Esophagus muscularis mucosa (tissue), 4 donors: Measurements from ENCODE around the gene MRGPRF.

Experiments used
- CTCF ChIP-seq, 3 experiments: fragments of 200-600 bp in 2 of 3; fragments of 450-650 bp in 1 of 3; sonication (generic) in 2 of 3; IDR thresholded peaks; one replicate each; pipeline ENCODE4 v1.5.1; 2017 to 2019; ENCODE audit warnings: antibody characterized with exemption in 3 of 3, mild to moderate bottlenecking in 2 of 3, moderate library complexity in 1 of 3
- EP300 ChIP-seq: sonication (generic); formaldehyde crosslinking; IDR thresholded peaks from one replicate; pipeline ENCODE4 v1.6.1; 2017; ENCODE audit warnings: antibody characterized with exemption
- POLR2A ChIP-seq: fragments of 450-650 bp; IDR thresholded peaks from one replicate; pipeline ENCODE4 v1.6.1; 2017; ENCODE audit warnings: antibody characterized with exemption, moderate library complexity, mild to moderate bottlenecking, low read depth
- POLR2AphosphoS5 ChIP-seq, 2 donors: sonication (generic); formaldehyde crosslinking; IDR thresholded peaks; one replicate each; pipeline ENCODE4 v1.6.1; 2017; ENCODE audit warnings: antibody characterized with exemption in 2 of 2

- no peak for TF ChIP-seq CTCF (IDR thresholded peaks at IDR 0.05)
- no peak for TF ChIP-seq POLR2A
- no peak for TF ChIP-seq EP300
- no peak for TF ChIP-seq POLR2AphosphoS5 (IDR thresholded peaks at IDR 0.05)
Measured at GRCh38 chr11:68990995-68991780, 21.9 kb downstream of the MRGPRF start.
